Progenitor cell of endocrine pancreas (in vitro differentiated cells): Measurements from ENCODE around the gene AP5Z1. TPM values are rescaled to one million over a fixed set of nuclear protein-coding genes. Genes with fewer than 3 reads are reported as not detected.
A peak's percentile ranks its signal among the peaks of the same experiment; 100 is the strongest.
"Not testable (repeated sequence)": the region's sequence is repeated elsewhere in the genome, so short reads cannot be mapped to it uniquely, and the experiment has no call there.

Experiments used
- DNase-seq: peaks from one replicate; pipeline ENCODE4 v3.0.0; 2021; ENCODE audit warnings: low spot score; ENCODE audit not compliant: unreplicated experiment
- H3K27ac Mint-ChIP-seq: 2 replicates; pipeline ENCODE4 v1.8.0; 2021; ENCODE audit warnings: mild to moderate bottlenecking, moderate library complexity, mixed read lengths
- H3K27me3 Mint-ChIP-seq: 2 replicates; pipeline ENCODE4 v1.8.0; 2021; ENCODE audit warnings: mixed read lengths
- H3K36me3 Mint-ChIP-seq: 2 replicates; pipeline ENCODE4 v1.8.0; 2022; ENCODE audit warnings: mixed read lengths; ENCODE audit not compliant: insufficient read depth
- H3K4me1 Mint-ChIP-seq: 2 replicates; pipeline ENCODE4 v1.8.0; 2021; ENCODE audit warnings: low read depth, mixed read lengths
- H3K4me3 Mint-ChIP-seq: 2 replicates; pipeline ENCODE4 v1.8.0; 2021; ENCODE audit warnings: low read depth, mild to moderate bottlenecking, moderate library complexity, mixed read lengths
- H3K9me3 Mint-ChIP-seq: 2 replicates; pipeline ENCODE4 v1.8.0; 2021; ENCODE audit warnings: low read depth, mixed read lengths
- CTCF ChIP-seq: fragments of 200-600 bp; sonication (generic); IDR thresholded peaks from one replicate; pipeline ENCODE4 v1.5.0; 2021; ENCODE audit warnings: antibody characterized with exemption, mild to moderate bottlenecking; ENCODE audit not compliant: unreplicated experiment
- total RNA-seq: library from RNA; stranded (reverse); gene quantifications from 2 replicates; pipeline ENCODE4 v1.2.1, GENCODE V29; 2021

AP5Z1 gene
- total RNA-seq, 1 donor from 2014 or later = 42.8 TPM

DNA sequence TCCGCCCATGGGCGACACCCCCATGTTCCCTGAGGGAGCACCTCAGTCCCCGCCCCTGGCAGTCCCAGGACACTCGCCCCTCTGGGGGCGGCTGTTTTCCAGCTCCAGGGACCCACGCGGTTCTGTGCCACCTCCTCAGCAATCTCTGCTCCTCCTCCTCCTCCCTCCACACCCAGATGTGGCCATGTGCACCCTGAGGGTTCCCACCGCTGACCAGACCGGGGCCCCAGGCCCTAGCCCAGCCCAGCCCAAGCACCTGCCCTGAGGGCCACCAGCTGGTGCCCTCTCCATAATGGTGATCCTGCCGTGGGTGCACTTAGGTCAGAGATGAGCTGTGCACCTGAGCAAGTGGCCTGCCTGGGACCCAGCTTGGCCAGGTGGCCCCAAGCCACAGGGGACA, 25.1 kb downstream of the AP5Z1 start:
- Mint-ChIP-seq H3K36me3 (no peaks in the 10 kb centered on the region), H3K9me3 (no peaks in the 10 kb centered on the region), H3K4me3 (no peak overlapping the region), H3K27me3 (no peaks in the 10 kb centered on the region), H3K4me1 (no peaks in the 10 kb centered on the region), H3K27ac (no peak overlapping the region)
- no peak for DNase-seq
- TF ChIP-seq CTCF = no peak

DNA sequence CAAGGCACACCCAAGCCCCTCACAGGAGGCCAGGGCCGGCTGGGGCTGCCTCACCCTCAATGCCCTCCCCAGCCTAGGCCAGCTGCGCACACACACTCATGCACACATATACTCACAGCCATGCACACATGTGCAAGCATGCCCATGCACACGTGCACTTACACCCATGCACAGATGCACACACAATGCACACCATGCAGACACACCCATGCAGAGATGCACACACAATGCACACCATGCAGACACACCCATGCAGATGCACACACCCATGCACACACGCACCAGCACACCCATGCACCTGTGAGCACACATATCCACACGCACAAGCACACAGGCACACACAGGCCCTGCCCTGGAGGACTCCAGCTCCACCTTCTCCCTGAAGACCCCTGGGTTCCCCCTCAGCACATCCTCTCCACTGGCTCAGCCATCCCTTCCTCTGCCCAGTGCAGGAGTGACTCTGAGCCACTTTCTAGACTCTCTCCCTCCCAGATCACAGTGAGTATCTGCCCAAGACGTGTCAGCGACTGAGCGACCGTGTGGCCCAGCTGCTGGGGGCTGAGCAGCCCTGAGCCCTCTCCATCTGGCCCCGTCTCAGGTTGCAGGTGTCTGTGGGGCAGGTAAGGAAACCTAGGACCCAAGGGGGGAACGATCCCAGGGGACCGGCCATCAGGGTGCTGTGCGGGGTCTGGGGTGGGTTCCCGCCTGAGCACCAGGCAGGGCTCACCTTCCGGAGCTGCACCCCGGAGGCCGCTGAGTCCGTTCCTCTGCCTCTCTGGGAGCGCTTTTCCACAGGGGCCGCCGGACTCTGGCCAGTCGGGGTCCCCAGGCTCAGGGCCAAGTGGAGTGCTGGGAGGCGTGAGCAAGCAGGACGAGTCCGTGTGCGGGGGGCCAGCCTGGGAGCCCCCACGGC, 25.8 kb downstream of the AP5Z1 start:
- Mint-ChIP-seq H3K27me3 (no peaks in the 10 kb centered on the region), H3K4me1 (no peaks in the 10 kb centered on the region), H3K36me3 (no peaks in the 10 kb centered on the region), H3K4me3 (no peak overlapping the region), H3K27ac (peak overlapping the region; percentile 67), H3K9me3 (no peaks in the 10 kb centered on the region)
- TF ChIP-seq CTCF = no peak
- no peak for DNase-seq

DNA sequence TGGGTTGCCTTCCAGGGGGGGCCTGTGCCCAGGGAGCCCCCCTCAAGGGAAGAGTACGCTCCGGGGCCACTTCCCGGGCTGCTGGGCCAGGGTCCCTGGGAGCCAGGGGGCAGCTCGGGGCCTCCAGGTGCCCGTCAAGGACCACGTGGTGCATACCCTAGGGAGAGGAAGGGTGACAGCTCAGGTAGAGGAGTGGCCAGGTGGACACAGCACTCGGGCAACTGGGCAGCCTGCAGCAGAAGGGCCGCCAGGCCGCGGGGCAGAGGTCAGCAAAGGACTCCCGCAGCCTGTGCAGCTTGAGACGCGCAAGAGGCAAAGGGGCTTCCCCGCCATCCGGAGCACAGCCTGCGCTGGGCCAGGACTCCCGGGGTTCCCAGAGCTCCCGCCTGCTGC, 26.4 kb downstream of the AP5Z1 start:
- TF ChIP-seq CTCF = no peak
- H3K27ac Mint-ChIP-seq = no peak overlapping the region
- no peaks in the 10 kb centered on the region for H3K36me3 Mint-ChIP-seq
- no peaks in the 10 kb centered on the region for H3K4me1 Mint-ChIP-seq
- H3K9me3 Mint-ChIP-seq = no peaks in the 10 kb centered on the region
- no peak for DNase-seq
- no peaks in the 10 kb centered on the region for H3K27me3 Mint-ChIP-seq
- no peak overlapping the region for H3K4me3 Mint-ChIP-seq

GRCh38 chr7:4802577-4802976, 27.2 kb downstream of the AP5Z1 start:
- H3K4me1 Mint-ChIP-seq, DNase-seq, H3K27me3 Mint-ChIP-seq, H3K9me3 Mint-ChIP-seq, H3K36me3 Mint-ChIP-seq, H3K4me3 Mint-ChIP-seq, H3K27ac Mint-ChIP-seq: not testable (repeated sequence)

GRCh38 chr7:4803397-4804241, 28.2 kb downstream of the AP5Z1 start:
- peaks cover 3% of the 10 kb centered on the region for H3K4me1 Mint-ChIP-seq
- TF ChIP-seq CTCF = no peak
- H3K27me3 Mint-ChIP-seq = peaks cover 3% of the 10 kb centered on the region
- no peak overlapping the region for H3K4me3 Mint-ChIP-seq
- no peak for DNase-seq
- peak overlapping the region; percentile 62 for H3K27ac Mint-ChIP-seq
- no peaks in the 10 kb centered on the region for H3K36me3 Mint-ChIP-seq
- H3K9me3 Mint-ChIP-seq = no peaks in the 10 kb centered on the region
